AG04449 (cell line): Measurements from ENCODE around the gene LDB2.

Source experiments
- CTCF ChIA-PET: fragments of 350-600 bp; formaldehyde crosslinking; extraction: SDS; loops from one replicate; lab custom pipeline; 2021; ENCODE audit warnings: antibody characterized with exemption; lab: Yijun Ruan, JAX
- POLR2A ChIA-PET: fragments of 400-600, 350-600 bp; formaldehyde crosslinking; extraction: SDS; loops from one replicate; lab custom pipeline; 2020; ENCODE audit warnings: antibody characterized with exemption, inconsistent platforms; lab: Yijun Ruan, JAX
- DNase-seq: peaks from one replicate; pipeline ENCODE4 v3.0.0-alpha.2; 2010; ENCODE audit warnings: low read depth, low spot score
- H3K4me3 ChIP-seq: 2 replicates; pipeline ENCODE4 v1.5.1; 2011; ENCODE audit warnings: low read depth, mild to moderate bottlenecking, control low read depth, low read length
- TF ChIP-seq, protein P1 (sequence below): IDR thresholded peaks from one replicate; pipeline ENCODE4 v1.5.1; 2011; ENCODE audit warnings: mild to moderate bottlenecking, moderate library complexity, low read length, control low read depth, inconsistent platforms; ENCODE audit not compliant: insufficient read depth; ENCODE audit errors: missing control alignments

The LDB2 gene

DNA sequence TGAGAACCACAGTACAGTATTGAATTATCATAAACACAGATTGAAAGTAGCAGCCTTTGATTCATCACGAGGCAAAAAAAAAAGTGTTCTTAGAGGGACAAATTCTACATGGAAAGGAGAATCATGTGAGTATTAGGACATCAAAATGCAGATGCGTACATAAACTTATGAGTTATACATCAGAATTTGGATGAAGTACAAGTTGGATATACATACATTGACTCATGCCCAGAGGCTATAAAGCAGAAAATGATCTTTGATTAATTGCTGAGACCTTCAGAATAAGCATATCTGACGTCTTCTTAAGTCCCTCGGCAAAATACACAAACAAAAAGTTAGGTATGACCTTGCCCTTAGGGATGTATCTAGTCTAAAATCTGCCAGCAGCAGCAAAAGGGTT, 206.4 kb downstream of the LDB2 start:
- DNase-seq: peak; percentile 59
- TF ChIP-seq, protein P1, sequence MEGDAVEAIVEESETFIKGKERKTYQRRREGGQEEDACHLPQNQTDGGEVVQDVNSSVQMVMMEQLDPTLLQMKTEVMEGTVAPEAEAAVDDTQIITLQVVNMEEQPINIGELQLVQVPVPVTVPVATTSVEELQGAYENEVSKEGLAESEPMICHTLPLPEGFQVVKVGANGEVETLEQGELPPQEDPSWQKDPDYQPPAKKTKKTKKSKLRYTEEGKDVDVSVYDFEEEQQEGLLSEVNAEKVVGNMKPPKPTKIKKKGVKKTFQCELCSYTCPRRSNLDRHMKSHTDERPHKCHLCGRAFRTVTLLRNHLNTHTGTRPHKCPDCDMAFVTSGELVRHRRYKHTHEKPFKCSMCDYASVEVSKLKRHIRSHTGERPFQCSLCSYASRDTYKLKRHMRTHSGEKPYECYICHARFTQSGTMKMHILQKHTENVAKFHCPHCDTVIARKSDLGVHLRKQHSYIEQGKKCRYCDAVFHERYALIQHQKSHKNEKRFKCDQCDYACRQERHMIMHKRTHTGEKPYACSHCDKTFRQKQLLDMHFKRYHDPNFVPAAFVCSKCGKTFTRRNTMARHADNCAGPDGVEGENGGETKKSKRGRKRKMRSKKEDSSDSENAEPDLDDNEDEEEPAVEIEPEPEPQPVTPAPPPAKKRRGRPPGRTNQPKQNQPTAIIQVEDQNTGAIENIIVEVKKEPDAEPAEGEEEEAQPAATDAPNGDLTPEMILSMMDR: no peak
- POLR2A ChIA-PET: no interaction called here
- H3K4me3 ChIP-seq: no peak overlapping the region
- CTCF ChIA-PET: interaction anchor here (0.7 to 2.2 kb wide), 3 partner anchors 9 to 755 kb away, joined by 3 to 5 read pairs (median 4); no protein-coding TSS in a partner anchor

DNA sequence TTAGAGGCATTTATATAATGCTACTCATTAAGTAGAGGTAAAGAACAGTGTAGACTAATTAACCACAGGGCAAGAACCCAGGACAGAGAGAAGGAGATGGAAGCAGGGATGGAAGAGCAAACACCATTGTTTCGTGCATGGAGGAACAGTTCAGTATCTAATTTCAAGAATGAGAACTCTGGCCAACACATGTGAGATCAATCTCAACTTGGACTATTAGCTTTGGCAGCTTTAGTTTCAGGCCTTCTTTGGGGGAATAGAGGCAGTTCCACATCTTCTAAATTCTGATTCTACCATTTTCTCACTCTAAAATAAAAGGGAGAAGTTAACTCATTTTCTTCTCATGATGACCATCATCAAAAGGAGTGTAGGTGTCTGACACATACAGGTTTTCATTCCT, 207.0 kb downstream of the LDB2 start:
- POLR2A ChIA-PET: no interaction called here
- TF ChIP-seq, protein P1: no peak
- no peak overlapping the region for H3K4me3 ChIP-seq
- CTCF ChIA-PET: interaction anchor here (0.6 to 2.2 kb wide), 2 partner anchors 46 to 756 kb away, joined by 3 to 5 read pairs; no protein-coding TSS in a partner anchor
- no peak for DNase-seq

DNA sequence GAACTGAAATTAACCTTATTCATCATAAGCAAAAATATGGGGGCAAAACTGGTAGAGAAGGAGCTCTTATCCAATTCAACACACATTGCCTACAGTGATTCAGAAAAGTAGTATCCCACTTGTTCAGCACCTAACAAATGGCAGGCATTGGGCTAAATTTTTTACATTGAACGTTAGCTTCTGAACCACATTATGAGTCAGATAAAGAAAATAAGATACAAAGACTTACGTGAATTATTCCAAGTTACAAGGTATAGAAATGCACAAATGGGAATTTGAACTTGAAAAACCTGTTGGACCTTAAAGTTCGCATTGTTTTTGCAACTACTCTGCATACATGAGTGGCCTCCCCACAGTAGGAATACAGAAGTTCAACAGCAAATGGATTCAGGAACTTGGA, 210.6 kb downstream of the LDB2 start:
- H3K4me3 ChIP-seq: no peak overlapping the region
- TF ChIP-seq, protein P1: no peak
- POLR2A ChIA-PET: no interaction called here
- DNase-seq: no peak
- CTCF ChIA-PET: interaction anchor here (1.7 kb wide), 1 partner anchor 102 kb away, joined by 5 read pairs; no protein-coding TSS in a partner anchor

DNA sequence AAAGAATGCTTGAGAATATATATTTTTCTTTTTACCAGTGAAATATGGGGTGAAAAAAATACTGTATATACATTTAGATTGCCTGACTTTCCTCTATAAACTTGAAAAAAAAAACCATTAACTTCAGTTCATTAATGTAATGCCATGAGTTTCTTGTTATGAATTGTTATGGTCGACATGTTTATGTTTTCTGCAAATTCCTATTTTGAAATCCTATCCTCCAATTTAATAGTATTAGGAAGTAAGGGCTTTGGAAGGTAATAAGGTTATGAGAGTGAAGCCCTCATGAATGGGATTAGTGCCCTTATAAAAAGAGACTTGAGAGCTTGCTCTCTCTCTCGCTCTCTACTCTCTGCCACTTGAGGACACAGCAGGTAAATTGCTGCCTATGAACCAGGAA, 211.4 kb downstream of the LDB2 start:
- POLR2A ChIA-PET: no interaction called here
- CTCF ChIA-PET: interaction anchor here (0.7 kb wide), 1 partner anchor 11 kb away, joined by 3 read pairs; no protein-coding TSS in a partner anchor
- no peak overlapping the region for H3K4me3 ChIP-seq
- DNase-seq: no peak
- TF ChIP-seq, protein P1: no peak

DNA sequence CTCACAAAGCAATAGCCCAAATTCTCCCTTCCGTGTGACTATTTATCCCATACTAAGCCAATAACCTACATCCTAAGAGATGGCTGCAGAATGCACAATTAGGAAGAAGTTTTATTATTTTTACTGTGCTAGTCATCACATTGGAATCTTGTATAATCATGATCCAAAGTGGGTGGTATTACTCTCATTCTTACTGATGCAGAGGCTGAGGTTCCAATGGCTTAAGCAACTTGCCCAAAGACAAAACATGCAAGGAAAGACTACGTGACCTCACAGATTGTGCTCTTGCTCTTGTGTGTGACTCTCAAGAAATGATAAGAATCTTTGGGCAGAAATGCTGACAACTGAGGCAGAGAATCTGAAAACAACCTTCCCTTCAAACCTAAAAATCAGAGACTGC, 212.2 kb downstream of the LDB2 start:
- peak; percentile 99 for DNase-seq
- no peak overlapping the region for H3K4me3 ChIP-seq
- ChIA-PET CTCF (no interaction called here), POLR2A (interaction anchor here (0.7 kb wide), 1 partner anchor 76 kb away, joined by 3 read pairs; no protein-coding TSS in a partner anchor)
- TF ChIP-seq, protein P1: no peak

DNA sequence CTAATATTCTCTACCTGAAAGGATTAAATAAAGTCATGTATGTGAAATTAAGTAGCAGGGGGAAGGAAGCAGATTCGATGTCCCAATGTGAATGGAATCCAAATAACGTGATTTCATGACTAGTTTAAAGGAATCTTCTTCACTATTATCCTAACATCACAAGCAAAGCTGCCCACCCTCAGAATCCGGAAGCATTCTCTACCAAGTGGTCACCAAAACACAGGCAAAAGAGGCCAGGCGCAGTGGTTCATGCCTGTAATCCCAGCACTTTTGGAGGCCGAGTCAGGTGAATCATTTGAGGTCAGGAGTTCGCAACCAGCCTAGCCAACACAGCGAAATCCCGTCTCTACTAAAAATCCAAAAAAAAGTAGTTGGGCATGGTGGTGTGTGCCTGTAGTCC, 212.9 kb downstream of the LDB2 start:
- peak; percentile 90 for DNase-seq
- POLR2A ChIA-PET: interaction anchor here (0.7 kb wide), 1 partner anchor 77 kb away, joined by 3 read pairs; no protein-coding TSS in a partner anchor
- TF ChIP-seq, protein P1: no peak
- CTCF ChIA-PET: no interaction called here
- no peak overlapping the region for H3K4me3 ChIP-seq
